ENCODE data around the gene IGFALS.

DNA sequence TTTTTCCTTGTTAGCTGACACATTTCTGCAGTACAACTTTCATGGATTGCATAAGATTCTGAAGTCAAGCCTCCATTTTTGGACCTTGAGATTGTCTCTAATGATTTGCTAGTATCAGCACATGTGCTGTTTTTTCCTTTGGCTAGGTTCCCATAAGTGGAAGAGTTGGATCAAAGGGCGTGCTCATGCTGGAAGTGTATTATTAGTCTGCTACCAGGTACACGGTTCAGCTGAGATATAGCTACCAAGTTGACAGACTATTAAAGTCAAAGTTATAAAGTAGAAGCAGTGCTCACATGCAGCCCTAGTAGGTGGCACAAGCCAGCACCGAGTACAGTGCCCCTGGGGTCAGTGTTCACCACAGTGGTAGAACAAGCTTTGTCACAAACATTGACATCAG, 36.7 kb upstream of the IGFALS start:
- no peak for TF ChIP-seq EP300 (IDR thresholded peaks at IDR 0.05)
- TF ChIP-seq, protein P1, sequence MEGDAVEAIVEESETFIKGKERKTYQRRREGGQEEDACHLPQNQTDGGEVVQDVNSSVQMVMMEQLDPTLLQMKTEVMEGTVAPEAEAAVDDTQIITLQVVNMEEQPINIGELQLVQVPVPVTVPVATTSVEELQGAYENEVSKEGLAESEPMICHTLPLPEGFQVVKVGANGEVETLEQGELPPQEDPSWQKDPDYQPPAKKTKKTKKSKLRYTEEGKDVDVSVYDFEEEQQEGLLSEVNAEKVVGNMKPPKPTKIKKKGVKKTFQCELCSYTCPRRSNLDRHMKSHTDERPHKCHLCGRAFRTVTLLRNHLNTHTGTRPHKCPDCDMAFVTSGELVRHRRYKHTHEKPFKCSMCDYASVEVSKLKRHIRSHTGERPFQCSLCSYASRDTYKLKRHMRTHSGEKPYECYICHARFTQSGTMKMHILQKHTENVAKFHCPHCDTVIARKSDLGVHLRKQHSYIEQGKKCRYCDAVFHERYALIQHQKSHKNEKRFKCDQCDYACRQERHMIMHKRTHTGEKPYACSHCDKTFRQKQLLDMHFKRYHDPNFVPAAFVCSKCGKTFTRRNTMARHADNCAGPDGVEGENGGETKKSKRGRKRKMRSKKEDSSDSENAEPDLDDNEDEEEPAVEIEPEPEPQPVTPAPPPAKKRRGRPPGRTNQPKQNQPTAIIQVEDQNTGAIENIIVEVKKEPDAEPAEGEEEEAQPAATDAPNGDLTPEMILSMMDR (IDR thresholded peaks at IDR 0.05) = no peak

Measured in suprapubic skin (tissue), 3 donors.